Hair follicle dermal papilla cell (primary cell): ENCODE data around the gene CHST13. TPM values are rescaled to one million over a fixed set of nuclear protein-coding genes. Genes with fewer than 3 reads are reported as not detected.

Source experiments
- small RNA-seq: library from RNA; depleted of rRNA; stranded (forward); fragments of <200 nt; gene quantifications from one replicate; pipeline ENCODE3, GENCODE V24; 2012
- total RNA-seq: library from RNA; depleted of rRNA; stranded (reverse); fragments of >200 nt; gene quantifications from 2 replicates; pipeline ENCODE4 v1.2.3, GENCODE V29; 2012

Gene CHST13, protein sequence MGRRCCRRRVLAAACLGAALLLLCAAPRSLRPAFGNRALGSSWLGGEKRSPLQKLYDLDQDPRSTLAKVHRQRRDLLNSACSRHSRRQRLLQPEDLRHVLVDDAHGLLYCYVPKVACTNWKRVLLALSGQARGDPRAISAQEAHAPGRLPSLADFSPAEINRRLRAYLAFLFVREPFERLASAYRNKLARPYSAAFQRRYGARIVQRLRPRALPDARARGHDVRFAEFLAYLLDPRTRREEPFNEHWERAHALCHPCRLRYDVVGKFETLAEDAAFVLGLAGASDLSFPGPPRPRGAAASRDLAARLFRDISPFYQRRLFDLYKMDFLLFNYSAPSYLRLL
- total RNA-seq = 0.24 and 0.65 TPM in 2 replicates

DNA sequence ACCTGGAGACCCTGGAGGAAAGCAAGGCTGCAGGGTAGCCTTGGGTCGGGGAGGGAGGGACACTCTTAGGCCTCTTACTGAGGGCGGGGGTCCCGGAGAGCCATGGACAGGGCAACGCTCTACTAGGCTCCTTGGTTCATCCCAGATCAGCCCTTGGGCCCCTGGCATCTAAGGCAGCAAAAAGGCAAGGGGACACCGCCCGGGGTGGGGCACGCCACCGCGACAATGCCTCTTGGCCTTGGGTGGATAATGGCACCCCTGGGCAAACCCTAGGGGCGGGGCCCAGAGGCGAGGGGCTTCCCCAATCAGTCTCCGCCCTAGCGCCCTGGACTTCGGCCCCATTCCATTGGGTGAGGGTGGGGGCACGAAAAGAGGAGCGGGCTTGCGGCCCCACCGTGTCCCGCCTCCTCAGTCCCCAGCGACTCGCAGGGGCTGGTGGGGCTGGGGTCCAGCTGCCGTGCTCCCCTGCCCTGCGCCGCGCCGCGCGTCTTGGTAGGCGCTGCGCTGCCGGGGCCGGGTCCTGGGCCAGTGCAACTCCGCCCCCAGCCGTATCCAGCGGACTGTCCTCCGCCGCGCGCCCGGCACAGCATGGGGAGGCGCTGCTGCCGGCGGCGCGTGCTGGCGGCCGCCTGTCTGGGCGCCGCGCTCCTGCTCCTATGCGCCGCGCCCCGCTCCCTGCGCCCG lies at the start of gene CHST13:
TSS of gene CHST13 (plus strand) at position 411 of the 684 bp plus-strand sequence. CDS start at position 589, 178 bp downstream.

DNA sequence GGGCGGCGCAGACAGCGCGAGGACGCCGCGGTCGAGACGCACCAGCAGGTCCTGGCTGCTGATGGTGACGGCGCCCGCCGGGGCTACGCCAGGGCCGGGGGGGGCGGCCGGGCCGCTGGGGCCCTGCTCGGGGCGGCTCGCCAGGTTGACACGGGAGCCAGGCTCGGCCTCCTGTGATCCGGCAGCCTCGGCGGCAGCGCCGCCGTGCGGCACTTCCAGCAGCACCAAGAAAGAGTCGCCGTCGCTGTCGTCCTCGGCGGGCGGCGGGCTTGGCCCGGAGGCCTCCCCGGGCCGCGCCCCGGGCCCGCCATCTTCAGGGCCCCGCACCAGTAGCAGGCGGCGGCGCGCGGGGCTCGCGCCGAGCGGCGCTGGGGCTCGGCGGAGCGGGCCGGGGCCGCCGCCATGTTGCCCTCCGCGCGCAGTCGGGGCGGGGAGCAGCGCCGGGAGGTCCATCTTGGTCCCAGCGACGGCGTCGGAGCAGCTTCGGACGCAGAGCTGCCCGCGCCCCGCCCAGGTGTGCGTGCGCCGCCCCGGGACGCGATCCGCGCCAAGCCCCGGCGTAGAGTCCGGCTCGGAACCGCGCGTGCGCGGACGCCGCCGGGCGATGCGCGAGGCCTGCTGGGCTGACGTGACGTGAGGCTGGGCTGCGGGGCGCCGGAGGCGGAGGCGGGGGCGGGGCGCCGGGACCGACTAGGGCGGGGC lies 48.4 kb upstream of the CHST13 start, which contains the start of gene ZXDC:
TSS of gene ZXDC (minus strand) at position 479 of the 702 bp plus-strand sequence. CDS start at position 453, 26 bp downstream.

DNA sequence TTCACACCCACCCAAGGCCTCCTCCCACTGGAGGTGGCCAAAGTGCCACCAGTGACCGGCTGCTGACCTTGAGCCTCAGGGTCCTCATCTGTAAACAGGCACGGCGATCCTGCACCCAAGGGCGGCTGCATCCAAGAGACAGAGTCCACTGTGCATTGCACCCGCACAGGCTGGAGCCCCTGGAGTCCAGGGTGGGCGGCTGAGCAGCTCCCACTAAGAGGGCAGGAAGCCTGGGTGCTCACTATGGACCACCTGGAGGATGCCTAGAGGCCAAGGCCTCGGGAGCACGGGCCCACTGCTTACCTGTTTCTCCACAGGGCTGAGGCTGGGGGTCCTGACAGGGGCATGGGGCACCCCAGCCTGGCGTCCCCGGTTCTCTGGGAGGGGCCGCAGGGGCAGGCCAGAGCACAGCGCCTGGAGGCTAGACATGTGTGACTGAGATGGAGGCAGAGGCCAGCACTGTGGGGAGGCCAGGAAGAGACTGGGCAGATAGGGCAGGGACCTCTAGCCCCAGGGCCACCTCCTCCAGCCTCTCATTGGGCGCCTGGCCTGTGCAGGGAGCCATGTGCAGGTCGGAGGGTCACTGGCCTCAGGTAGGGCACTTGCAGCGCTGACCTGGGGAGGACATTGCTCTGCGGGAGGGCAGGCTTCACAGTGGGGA lies 6.5 kb upstream of the CHST13 start, which contains the start of gene UROC1:
TSS of gene UROC1 (minus strand) at position 483 of the 661 bp plus-strand sequence. CDS start at position 429, 54 bp downstream.

GRCh38 chr3:126558336-126559071 lies 34.5 kb downstream of the CHST13 start, which contains the start of gene C3orf22:
Gene C3orf22 (minus strand): TSS chr3:126558932. CDS start chr3:126553390, 5,542 bp downstream.

Small RNA genes lying within 50 kb of the gene (small RNA-seq; reads per million reads assigned to genes)
- gene RNA5SP138 = not detected

Other genes starting within 250 kb of the CHST13 start
- 0.49 and 1.1 TPM in 2 replicates for gene KLF15, start 166.7 kb upstream of the CHST13 start, total RNA-seq
- not detected in 2 replicates for gene CFAP100, start 129.2 kb upstream of the CHST13 start, total RNA-seq
- gene ZXDC, start 48.3 kb upstream of the CHST13 start, total RNA-seq = 29.1 and 36.5 TPM in 2 replicates
- not detected in 2 replicates for gene UROC1, start 6.4 kb upstream of the CHST13 start, total RNA-seq
- not detected in 2 replicates for gene C3orf22, start 34.8 kb downstream of the CHST13 start, total RNA-seq
- 13.7 and 16.4 TPM in 2 replicates for gene TXNRD3, start 131.0 kb downstream of the CHST13 start, total RNA-seq
- gene CHCHD6, start 180.1 kb downstream of the CHST13 start, total RNA-seq = 7.1 and 11.2 TPM in 2 replicates